ENCODE measurements around the gene SLC7A5. TPM values are rescaled to one million over a fixed set of nuclear protein-coding genes. Genes with fewer than 3 reads are reported as not detected.
A peak's percentile ranks its signal among the peaks of the same experiment; 100 is the strongest.

SLC7A5 gene
- total and polyA plus RNA-seq, 2 donors (not counting 3 experiments of a cell fraction or from before 2014, with no cell fraction given) = 14.1 to 29.2 TPM

DNA sequence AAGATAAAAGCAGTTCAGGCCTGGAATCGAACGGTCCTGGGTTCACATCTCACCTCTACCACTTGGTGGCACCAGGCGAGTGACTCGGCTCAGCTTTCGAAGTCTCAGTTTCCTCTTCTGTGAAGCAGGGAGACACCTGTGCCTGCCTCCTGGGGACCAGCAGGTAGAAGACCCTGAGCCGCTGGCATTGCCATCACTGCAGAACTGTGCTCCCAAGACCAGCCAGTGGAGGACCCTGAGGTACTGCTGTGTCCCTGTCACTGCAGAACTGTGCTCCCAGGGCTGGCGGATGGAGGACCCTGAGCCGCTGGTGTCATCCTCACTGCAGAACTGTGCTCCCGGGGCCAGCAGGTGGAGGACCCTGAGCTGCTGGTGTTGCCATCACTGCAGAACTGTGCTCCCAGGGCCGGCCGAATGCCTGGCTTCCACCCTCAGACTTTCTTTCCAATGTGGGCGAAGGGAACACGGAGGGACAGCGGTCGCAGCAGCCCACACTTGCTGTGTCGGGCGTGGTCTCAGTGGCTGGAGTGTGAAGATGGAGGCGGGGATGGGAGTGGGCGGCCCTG is 8.7 kb upstream of the SLC7A5 start:
- ChIA-PET POLR2A (no interaction called here), CTCF (no interaction called here)
- Histone ChIP-seq H4K20me1 (replicated peaks; ENCODE audit: control insufficient read depth, extremely low read depth, insufficient read depth, low read length) (no peaks in the 10 kb centered on the region), H3K79me2 (ENCODE audit: control insufficient read depth, insufficient read depth, low read length) (no peaks in the 10 kb centered on the region), H3K27ac (ENCODE audit: insufficient read depth, low read depth, low read length) (no peak overlapping the region), H3K4me3 (replicated peaks in 1 of 3; ENCODE audit: insufficient read depth in 1 of 3, low read depth in 1 of 3, low read length in 3 of 3) (no peak overlapping the region), H3K9me1 (replicated peaks; ENCODE audit: control insufficient read depth, extremely low read depth, insufficient read depth, low read length) (no peaks in the 10 kb centered on the region), H3K9me3 (replicated peaks; ENCODE audit: control insufficient read depth, insufficient read depth, low read length) (no peaks in the 10 kb centered on the region), H3K9ac (replicated peaks; ENCODE audit: extremely low read depth, insufficient read depth, low read length) (no peak overlapping the region), H3K27me3 (ENCODE audit: control insufficient read depth in 2 of 2, insufficient read depth in 2 of 2, low read length in 2 of 2) (peaks cover 7 to 9% of the 10 kb centered on the region in 2 experiments), H3K36me3 (ENCODE audit: control insufficient read depth in 2 of 2, extremely low read depth in 1 of 2, insufficient read depth in 2 of 2, low read length in 2 of 2) (no peaks in the 10 kb centered on the region), H3K4me1 (ENCODE audit: control insufficient read depth, extremely low read depth, insufficient read depth, low read length) (no peaks in the 10 kb centered on the region), H2AFZ (ENCODE audit: low read depth, low read length) (no peak overlapping the region), H3K4me2 (ENCODE audit: insufficient read depth, low read length) (no peak overlapping the region)
- intact Hi-C loops (cut with micrococcal nuclease) (no loop called here), dilution Hi-C loops (cut with MboI; ENCODE audit: extremely low pct_ligation_motif_present, low sequenced_read_pairs) (no loop called here)
- no peak for TF ChIP-seq POLR2A (IDR thresholded peaks at IDR 0.05; ENCODE audit: low read depth, low read length)
- no peak for TF ChIP-seq GATA2 (IDR thresholded peaks at IDR 0.05; ENCODE audit: insufficient read depth, insufficient read length, low read depth, low read length)
- no peak for TF ChIP-seq POLR2AphosphoS5 (IDR thresholded peaks at IDR 0.05; ENCODE audit: insufficient read depth, low read depth, low read length)
- no peak for TF ChIP-seq EZH2 (IDR thresholded peaks at IDR 0.05; ENCODE audit: borderline replicate concordance, low read depth, low read length, severe bottlenecking)
- BruUV-seq (replicated peaks) = no TSS peak
- DNase-seq (ENCODE audit: low read depth, low spot score) (no peak), FAIRE-seq (peak; percentile 35)

DNA sequence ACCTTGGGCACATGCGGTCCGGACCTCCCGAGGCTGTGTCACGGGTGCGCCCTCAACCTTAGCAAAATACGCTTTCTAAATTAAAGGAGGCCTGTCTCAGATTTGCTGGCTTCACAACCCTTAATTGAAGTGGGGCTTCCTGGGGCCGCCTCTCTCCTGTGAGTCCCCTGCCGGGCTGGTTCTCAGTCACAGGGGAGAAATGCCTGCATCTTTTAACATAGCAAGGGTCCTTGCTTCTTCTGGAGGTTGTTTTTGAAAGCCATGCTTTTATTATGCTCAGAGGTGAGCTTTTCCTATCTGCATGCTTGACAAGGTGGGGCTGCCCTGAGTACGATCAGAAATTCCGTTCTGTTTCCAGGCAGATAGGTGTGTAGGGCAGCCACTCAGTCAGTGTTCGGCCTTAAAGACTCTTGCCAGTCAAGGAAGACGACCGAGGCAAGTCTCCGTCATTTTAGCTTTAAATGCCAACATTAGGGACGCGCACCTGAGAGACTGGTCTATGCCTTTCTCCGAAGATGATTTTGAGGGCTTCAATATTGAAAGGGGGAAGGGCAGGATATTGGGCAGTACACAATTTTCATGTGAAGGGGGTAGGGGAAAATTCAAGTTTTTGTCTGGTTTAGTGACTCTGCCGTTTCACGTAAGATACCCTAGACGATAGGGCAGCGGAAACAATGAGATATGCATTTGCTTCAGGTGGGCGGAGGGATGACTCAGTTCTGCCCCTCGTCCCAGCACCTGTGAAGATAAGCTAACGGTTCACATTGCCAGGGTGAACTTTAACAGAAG is 5.5 kb upstream of the SLC7A5 start:
- ChIA-PET CTCF (interaction anchor here (0.5 to 3.4 kb wide), 4 partner anchors 23 to 105 kb away, joined by 3 to 33 read pairs (median 3); no protein-coding TSS in a partner anchor), POLR2A (no interaction called here)
- H3K4me2 ChIP-seq (ENCODE audit: insufficient read depth, low read length) = no peak overlapping the region
- intact Hi-C loops (cut with micrococcal nuclease) = no loop called here
- no peaks in the 10 kb centered on the region for H3K9me3 ChIP-seq (replicated peaks; ENCODE audit: control insufficient read depth, insufficient read depth, low read length)
- H2AFZ ChIP-seq (ENCODE audit: low read depth, low read length) = no peak overlapping the region
- no peak overlapping the region for H3K4me3 ChIP-seq (replicated peaks in 1 of 3; ENCODE audit: insufficient read depth in 1 of 3, low read depth in 1 of 3, low read length in 3 of 3)
- DNase-seq (ENCODE audit: low read depth, low spot score) = no peak
- H3K9ac ChIP-seq (replicated peaks; ENCODE audit: extremely low read depth, insufficient read depth, low read length) = no peak overlapping the region
- dilution Hi-C loops (cut with MboI; ENCODE audit: extremely low pct_ligation_motif_present, low sequenced_read_pairs) = no loop called here
- no peaks in the 10 kb centered on the region for H3K9me1 ChIP-seq (replicated peaks; ENCODE audit: control insufficient read depth, extremely low read depth, insufficient read depth, low read length)
- no peak for TF ChIP-seq FOS (IDR thresholded peaks at IDR 0.05; ENCODE audit: borderline replicate concordance, insufficient read depth, low read length)
- TF ChIP-seq MYC (IDR thresholded peaks at IDR 0.05; ENCODE audit: low read depth, low read length) = no peak
- TF ChIP-seq, protein P1, sequence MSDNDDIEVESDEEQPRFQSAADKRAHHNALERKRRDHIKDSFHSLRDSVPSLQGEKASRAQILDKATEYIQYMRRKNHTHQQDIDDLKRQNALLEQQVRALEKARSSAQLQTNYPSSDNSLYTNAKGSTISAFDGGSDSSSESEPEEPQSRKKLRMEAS (IDR thresholded peaks at IDR 0.05; ENCODE audit: insufficient read depth, insufficient read length) = no peak
- TF ChIP-seq EZH2 (IDR thresholded peaks at IDR 0.05; ENCODE audit: borderline replicate concordance, low read depth, low read length, severe bottlenecking) = no peak
- TF ChIP-seq POLR2A (IDR thresholded peaks at IDR 0.05; ENCODE audit: low read depth, low read length) = no peak
- TF ChIP-seq, protein P2, sequence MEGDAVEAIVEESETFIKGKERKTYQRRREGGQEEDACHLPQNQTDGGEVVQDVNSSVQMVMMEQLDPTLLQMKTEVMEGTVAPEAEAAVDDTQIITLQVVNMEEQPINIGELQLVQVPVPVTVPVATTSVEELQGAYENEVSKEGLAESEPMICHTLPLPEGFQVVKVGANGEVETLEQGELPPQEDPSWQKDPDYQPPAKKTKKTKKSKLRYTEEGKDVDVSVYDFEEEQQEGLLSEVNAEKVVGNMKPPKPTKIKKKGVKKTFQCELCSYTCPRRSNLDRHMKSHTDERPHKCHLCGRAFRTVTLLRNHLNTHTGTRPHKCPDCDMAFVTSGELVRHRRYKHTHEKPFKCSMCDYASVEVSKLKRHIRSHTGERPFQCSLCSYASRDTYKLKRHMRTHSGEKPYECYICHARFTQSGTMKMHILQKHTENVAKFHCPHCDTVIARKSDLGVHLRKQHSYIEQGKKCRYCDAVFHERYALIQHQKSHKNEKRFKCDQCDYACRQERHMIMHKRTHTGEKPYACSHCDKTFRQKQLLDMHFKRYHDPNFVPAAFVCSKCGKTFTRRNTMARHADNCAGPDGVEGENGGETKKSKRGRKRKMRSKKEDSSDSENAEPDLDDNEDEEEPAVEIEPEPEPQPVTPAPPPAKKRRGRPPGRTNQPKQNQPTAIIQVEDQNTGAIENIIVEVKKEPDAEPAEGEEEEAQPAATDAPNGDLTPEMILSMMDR (IDR thresholded peaks at IDR 0.05; ENCODE audit: extremely low read depth in 1 of 2, insufficient read depth in 1 of 2, low read depth in 1 of 2, low read length in 2 of 2) = no peak
- TF ChIP-seq GATA2 (IDR thresholded peaks at IDR 0.05; ENCODE audit: insufficient read depth, insufficient read length, low read depth, low read length) = no peak
- H3K4me1 ChIP-seq (ENCODE audit: control insufficient read depth, extremely low read depth, insufficient read depth, low read length) = no peaks in the 10 kb centered on the region
- no peak for FAIRE-seq
- no peaks in the 10 kb centered on the region for H4K20me1 ChIP-seq (replicated peaks; ENCODE audit: control insufficient read depth, extremely low read depth, insufficient read depth, low read length)
- no peaks in the 10 kb centered on the region for H3K79me2 ChIP-seq (ENCODE audit: control insufficient read depth, insufficient read depth, low read length)
- no peaks in the 10 kb centered on the region for H3K36me3 ChIP-seq (ENCODE audit: control insufficient read depth in 2 of 2, extremely low read depth in 1 of 2, insufficient read depth in 2 of 2, low read length in 2 of 2)
- H3K27me3 ChIP-seq (ENCODE audit: control insufficient read depth in 2 of 2, insufficient read depth in 2 of 2, low read length in 2 of 2) = peaks cover 3 to 4% of the 10 kb centered on the region in 2 experiments
- BruUV-seq (replicated peaks) = no TSS peak
- no peak overlapping the region for H3K27ac ChIP-seq (ENCODE audit: insufficient read depth, low read depth, low read length)
